Effector memory CD4-positive, alpha-beta T cell (primary cell): ENCODE measurements around the gene MTG1.

ENCODE experiments used
- DNase-seq, 3 donors: peaks; one replicate each; pipeline ENCODE4 v3.0.0-alpha.2; 2020
- H3K27ac ChIP-seq: 2 replicates; pipeline ENCODE4 v1.7.0; 2013; ENCODE audit warnings: mild to moderate bottlenecking, low read length, moderate library complexity; ENCODE audit not compliant: insufficient read depth, poor library complexity, severe bottlenecking
- H3K27me3 ChIP-seq: replicated peaks from 2 replicates; pipeline ENCODE4 v1.7.0; 2013; ENCODE audit warnings: mild to moderate bottlenecking, low read length; ENCODE audit not compliant: insufficient read depth, control insufficient read depth, poor library complexity, severe bottlenecking
- H3K36me3 ChIP-seq: 2 replicates; pipeline ENCODE4 v1.7.0; 2013; ENCODE audit warnings: mild to moderate bottlenecking, low read length, moderate library complexity; ENCODE audit not compliant: control insufficient read depth, insufficient read depth
- H3K4me1 ChIP-seq: 2 replicates; pipeline ENCODE4 v1.7.0; 2013; ENCODE audit warnings: low read length, mild to moderate bottlenecking; ENCODE audit not compliant: control insufficient read depth, insufficient read depth, poor library complexity, severe bottlenecking
- H3K4me3 ChIP-seq: 2 replicates; pipeline ENCODE4 v1.7.0; 2013; ENCODE audit warnings: low read length, low read depth, mild to moderate bottlenecking; ENCODE audit not compliant: insufficient read depth, poor library complexity, severe bottlenecking
- H3K9me3 ChIP-seq: 2 replicates; pipeline ENCODE4 v1.7.0; 2013; ENCODE audit warnings: mild to moderate bottlenecking, low read length, moderate library complexity; ENCODE audit not compliant: control insufficient read depth

Gene MTG1

DNA sequence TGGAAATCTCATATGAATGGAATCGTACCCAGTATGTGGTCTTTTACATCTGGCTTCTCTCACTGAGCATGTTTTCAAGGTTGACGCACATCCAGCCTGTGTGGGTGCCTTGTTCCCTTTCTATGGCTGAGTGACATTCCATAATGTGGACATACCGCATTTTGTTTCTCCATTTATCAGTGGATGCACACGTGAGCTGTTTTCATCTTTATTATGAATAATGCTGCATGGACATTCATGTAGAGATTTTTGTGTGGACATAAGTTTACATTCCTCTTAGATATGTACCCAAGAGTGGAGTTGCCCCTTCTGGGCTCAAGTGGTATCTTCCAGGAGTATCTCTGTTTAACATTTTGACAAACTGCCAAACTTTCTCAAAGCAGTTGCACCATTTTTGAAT, 58.5 kb downstream of the MTG1 start:
- no peak for DNase-seq
- no peak overlapping the region for H3K4me3 ChIP-seq

GRCh38 chr10:133453516-133454203, 59.7 kb downstream of the MTG1 start, which contains the start of gene SCART1:
Gene SCART1 (plus strand): TSS chr10:133453945. CDS start chr10:133453998, 53 bp downstream.
- no peak within 1 kb of the TSS for H3K27ac ChIP-seq
- H3K4me3 ChIP-seq = no peak within 1 kb of the TSS
- peak in 2 of 3 donors; percentile 26 to 64 for DNase-seq
- no peaks in the 10 kb centered on the region for H3K36me3 ChIP-seq
- H3K27me3 ChIP-seq = no peaks in the 10 kb centered on the region
- no peaks in the 10 kb centered on the region for H3K9me3 ChIP-seq
- no peaks in the 10 kb centered on the region for H3K4me1 ChIP-seq

More for the DNA sequence above, 58.5 kb downstream of the MTG1 start:
- no peaks in the 10 kb centered on the region for H3K36me3 ChIP-seq
- no peak overlapping the region for H3K27ac ChIP-seq
- H3K4me1 ChIP-seq = no peaks in the 10 kb centered on the region
- peaks cover 2% of the 10 kb centered on the region for H3K9me3 ChIP-seq
- no peaks in the 10 kb centered on the region for H3K27me3 ChIP-seq

DNA sequence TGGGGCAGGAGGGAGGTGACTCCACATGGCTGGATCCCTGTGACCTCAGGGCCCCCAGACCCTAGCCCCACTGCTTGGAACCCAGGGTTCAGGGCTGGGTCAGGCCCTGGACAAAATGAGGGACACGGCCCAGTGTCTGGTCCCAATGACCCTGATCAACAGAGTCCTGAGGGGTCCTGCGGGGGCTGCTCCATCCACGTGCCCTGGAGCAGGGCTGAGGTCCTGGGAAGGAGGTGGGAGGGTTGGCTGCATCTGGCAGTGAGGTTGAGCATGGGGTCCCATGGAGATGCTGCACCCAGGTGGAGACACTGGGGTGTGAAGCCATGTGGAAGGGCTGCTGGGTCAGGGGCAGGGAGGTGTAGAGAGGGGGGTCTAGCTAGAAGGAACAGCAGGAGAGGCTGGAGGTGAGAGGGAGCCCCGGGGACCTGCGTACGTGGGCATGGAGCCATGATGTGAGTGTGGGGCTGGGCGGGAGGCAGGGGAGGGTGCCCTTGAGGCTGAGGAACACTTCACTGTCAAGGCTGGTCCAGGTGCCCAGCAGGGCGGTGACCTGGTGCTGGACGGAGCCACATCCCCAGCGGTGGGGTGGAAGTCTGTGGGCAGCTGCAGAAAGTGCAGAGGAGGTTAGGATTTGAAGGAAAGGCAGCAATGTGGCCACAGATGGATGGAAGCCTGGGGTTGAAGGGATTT, 60.4 kb downstream of the MTG1 start:
- Histone ChIP-seq H3K4me3 (no peak overlapping the region), H3K36me3 (no peaks in the 10 kb centered on the region), H3K27me3 (no peaks in the 10 kb centered on the region), H3K9me3 (no peaks in the 10 kb centered on the region), H3K27ac (no peak overlapping the region), H3K4me1 (no peaks in the 10 kb centered on the region)
- no peak for DNase-seq

GRCh38 chr10:133455196-133455595, 61.2 kb downstream of the MTG1 start:
- Histone ChIP-seq H3K27me3 (no peaks in the 10 kb centered on the region), H3K9me3 (no peaks in the 10 kb centered on the region), H3K4me3 (no peak overlapping the region), H3K27ac (no peak overlapping the region), H3K36me3 (no peaks in the 10 kb centered on the region), H3K4me1 (no peaks in the 10 kb centered on the region)
- no peak for DNase-seq

GRCh38 chr10:133455611-133456031, 61.7 kb downstream of the MTG1 start:
- Histone ChIP-seq H3K27me3 (no peaks in the 10 kb centered on the region), H3K27ac (no peak overlapping the region), H3K36me3 (no peaks in the 10 kb centered on the region), H3K4me1 (no peaks in the 10 kb centered on the region), H3K4me3 (no peak overlapping the region), H3K9me3 (no peaks in the 10 kb centered on the region)
- DNase-seq = no peak

- DNase-seq = no peak
- Histone ChIP-seq H3K36me3 (no peaks in the 10 kb centered on the region), H3K9me3 (no peaks in the 10 kb centered on the region), H3K4me1 (no peaks in the 10 kb centered on the region), H3K27ac (no peak overlapping the region), H3K4me3 (no peak overlapping the region), H3K27me3 (no peaks in the 10 kb centered on the region)
These were observed 62.3 kb downstream of the MTG1 start for GRCh38 chr10:133456041-133456951.

GRCh38 chr10:133457100-133457841, 63.3 kb downstream of the MTG1 start:
- Histone ChIP-seq H3K27ac (no peak overlapping the region), H3K27me3 (no peaks in the 10 kb centered on the region), H3K36me3 (no peaks in the 10 kb centered on the region), H3K9me3 (no peaks in the 10 kb centered on the region), H3K4me1 (no peaks in the 10 kb centered on the region), H3K4me3 (no peak overlapping the region)
- no peak for DNase-seq

GRCh38 chr10:133458021-133458709, 64.2 kb downstream of the MTG1 start:
- no peaks in the 10 kb centered on the region for H3K36me3 ChIP-seq
- no peaks in the 10 kb centered on the region for H3K4me1 ChIP-seq
- no peak for DNase-seq
- no peak overlapping the region for H3K27ac ChIP-seq
- H3K4me3 ChIP-seq = no peak overlapping the region
- H3K9me3 ChIP-seq = no peaks in the 10 kb centered on the region
- no peaks in the 10 kb centered on the region for H3K27me3 ChIP-seq
